HG03196 (cell line): ENCODE data around the gene RWDD4.
"Not testable (repeated sequence)": the region's sequence is repeated elsewhere in the genome, so short reads cannot be mapped to it uniquely, and the experiment has no call there.

Experiments
- ATAC-seq: cut with Tn5 transposase; IDR thresholded peaks from one replicate; pipeline ENCODE4 v1.9.1; 2021; ENCODE audit not compliant: unreplicated experiment

The RWDD4 gene

GRCh38 chr4:183636503-183636902 is 22.5 kb downstream of the RWDD4 start:
- no peak for ATAC-seq

DNA sequence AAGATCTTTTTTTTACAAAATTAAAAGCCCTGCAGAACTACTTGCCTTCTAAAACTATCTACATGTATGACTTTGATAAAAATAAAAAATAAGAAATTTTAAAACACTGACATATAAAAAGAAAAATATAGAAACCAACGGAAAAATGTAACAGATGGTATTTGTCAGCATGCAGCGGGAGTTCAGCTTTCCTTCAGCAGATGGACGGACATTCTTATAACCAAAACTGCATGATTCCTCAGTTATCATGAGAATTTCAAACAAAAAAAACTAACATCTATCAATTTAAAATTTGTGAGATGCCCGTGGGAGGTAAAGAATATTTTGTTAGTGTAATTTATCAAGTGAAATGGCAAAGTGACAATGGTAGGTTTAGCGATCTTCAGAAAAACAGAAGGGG is 23.2 kb downstream of the RWDD4 start:
- no peak for ATAC-seq

DNA sequence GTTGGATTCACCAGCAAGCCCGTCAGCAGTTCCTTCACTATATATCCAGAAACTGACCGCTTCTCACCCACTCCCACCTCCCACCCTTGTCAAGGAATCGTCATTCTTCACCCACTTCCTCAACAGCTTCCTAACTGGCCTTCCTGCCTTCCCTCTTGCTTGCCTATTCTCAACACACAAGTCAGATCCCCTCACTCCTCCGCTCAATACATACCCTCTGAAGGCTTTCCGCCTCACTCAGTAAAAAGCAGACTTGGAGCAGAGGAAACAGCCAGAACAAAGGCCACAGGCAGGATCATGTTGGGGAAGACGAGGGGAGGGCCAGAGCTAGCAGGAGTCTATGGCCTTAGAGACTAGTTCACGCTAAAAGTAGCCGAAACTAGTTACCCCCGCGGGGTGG is 23.7 kb downstream of the RWDD4 start:
- no peak for ATAC-seq

DNA sequence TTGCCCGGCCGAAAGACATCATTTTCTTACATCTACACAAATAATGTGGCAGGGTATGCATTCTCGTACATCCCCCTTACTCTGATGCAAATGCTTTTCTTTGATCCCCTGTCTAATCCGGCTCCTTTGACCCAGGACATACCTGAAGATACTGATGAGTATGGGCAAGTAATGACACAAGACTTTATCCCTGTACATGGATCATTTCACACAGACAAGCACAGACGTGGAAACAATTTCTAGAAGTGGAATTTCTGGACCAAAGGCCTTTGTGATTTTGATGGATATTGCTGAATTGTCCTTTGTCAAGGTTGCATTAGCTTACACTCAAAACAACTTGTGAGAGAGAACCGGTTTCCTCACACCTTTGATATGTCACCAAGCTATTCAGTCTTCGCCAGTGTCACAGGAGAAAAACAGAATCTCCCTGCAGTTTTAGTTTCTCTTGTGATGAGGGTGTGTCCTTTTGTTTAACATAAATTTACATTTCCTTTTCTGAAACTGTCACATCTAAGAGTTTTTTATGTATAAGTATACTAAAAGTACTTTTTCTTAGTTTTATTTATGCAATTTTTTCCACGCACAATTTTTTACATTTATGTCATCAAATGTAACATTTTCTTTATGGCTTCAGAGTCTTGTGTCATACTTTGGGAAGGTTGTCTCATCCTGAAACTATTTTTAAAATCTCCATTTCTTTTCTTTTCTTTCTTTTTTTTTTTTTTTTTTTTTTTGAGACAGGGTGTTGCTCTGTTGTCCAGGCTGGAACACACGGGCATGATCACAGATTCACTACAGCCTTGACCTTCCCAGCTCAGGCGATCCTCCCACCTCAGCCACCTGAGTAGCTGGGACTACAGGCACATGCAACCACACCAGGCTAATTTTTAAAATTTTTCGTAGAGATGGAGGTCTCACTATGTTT is 25.2 kb downstream of the RWDD4 start:
- no peak for ATAC-seq

DNA sequence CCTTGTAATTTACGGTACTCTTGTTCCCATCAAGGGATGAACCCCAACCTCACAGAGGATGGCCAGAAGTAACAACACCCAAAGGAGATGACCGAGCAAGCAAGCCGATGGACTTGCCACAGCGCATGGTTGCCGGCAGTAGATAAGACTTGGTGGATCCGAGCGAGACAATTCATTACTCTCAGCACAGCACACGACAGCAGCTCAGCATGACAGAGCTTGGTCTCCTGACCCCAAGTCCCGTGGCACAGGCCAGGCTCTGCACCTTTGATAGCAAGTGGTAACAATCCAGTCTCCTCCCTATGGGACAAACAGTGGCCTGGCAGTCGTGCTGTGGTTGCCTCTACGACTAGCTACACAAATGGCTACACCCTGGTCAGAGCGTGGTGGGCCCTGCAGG is 26.3 kb downstream of the RWDD4 start:
- ATAC-seq, result no peak

DNA sequence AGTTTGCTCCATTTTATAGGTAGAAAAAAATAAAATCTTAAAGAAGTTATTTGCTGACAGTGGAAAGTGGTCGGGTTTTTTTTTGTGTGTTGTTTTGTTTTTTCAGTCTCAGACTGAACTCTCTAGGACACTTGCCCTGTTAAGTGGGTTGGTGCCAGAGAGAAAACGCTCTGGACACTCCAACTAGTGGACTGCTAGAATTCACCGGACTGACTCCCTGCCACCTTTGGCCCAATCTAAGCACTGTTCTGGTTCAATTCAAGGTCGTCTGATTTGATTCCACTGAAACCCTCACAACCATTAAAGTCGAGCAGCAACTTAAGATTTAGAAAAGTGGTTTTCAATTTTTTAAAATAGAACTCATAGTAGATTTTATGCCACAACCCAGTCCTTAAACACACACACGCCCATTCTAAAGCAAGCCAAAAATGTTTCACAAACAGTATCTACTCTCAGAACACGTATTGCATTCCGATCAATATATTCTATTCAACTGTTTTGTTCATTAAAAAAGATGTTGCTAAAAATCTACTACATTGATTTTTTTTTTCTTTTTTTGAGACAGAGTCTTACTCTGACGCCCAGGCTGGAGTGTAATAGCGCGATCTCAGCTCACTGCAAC is 27.3 kb downstream of the RWDD4 start:
- no peak for ATAC-seq

DNA sequence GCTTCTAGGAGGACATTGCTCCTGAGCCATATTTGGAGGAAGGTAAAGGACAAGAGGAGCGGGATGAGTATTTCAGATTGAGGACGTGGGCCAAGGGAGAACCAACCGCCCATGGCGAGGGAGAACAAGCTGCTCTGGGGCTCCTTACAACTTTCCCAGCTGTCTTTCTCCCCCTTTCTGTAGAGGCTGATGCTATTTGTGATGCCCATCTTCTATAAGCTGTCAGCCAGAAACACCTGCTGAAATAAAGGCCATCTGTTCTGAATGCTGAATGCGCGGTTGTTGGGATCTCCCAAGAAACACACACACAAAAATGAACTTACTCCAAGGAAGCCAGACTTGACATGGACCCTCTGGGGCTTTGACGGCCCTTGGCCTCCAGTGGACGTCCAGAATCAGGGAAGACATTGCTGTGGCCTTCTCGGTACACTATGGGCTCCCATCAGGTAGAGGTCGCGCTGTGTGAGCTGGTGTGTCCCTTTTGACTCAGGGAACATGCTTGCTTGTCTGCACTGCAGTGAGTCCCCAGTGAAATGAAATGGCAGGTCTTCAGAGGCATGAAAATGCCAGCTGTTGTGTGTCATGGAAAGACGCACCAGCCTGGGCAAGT is 30.9 kb downstream of the RWDD4 start:
- no peak for ATAC-seq

DNA sequence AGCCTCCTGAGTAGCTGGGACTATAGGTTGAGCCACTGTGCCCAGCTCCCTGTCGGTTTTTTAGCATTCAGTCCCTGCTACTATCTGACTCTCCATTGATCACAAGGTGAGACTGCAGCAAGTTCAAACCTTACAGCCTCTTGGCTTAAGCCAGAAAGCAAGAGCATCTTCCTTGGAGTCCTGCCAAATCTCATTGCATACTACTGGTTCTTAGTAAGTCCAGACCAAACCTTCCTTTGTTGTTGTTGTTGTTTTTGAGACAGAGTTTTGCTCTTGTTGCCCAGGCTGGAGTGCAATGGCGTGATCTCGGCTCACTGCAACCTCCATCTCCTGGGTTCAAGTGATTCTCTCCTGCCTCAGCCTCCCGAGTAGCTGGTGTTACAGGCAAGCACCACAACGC is 31.7 kb downstream of the RWDD4 start:
- ATAC-seq, result not testable (repeated sequence)

- no peak for ATAC-seq
Measured at GRCh38 chr4:183626168-183626567, 32.8 kb downstream of the RWDD4 start.

DNA sequence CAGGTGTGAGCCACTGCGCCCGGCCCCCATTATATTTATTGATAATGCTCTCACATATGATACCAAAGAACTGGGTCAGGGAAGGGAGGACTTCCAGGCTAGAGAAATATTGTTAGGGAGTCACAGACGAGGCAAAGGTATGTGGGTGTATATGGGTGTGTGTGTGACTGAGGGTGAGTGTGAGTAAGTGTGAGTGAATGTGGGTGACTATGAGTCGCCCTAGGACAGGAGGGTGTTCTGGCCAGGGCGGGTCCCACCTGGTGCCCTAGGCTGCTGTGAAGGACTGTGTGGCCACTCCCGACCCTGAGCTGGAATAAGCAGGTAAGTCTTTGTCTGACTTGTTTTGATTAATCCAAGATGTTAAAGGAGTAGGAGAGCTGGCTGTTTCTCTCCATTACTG is 34.4 kb downstream of the RWDD4 start:
- no peak for ATAC-seq

- no peak for ATAC-seq
Measured at GRCh38 chr4:183621875-183622274, 37.1 kb downstream of the RWDD4 start.

GRCh38 chr4:183620421-183620820 is 38.6 kb downstream of the RWDD4 start:
- no peak for ATAC-seq

DNA sequence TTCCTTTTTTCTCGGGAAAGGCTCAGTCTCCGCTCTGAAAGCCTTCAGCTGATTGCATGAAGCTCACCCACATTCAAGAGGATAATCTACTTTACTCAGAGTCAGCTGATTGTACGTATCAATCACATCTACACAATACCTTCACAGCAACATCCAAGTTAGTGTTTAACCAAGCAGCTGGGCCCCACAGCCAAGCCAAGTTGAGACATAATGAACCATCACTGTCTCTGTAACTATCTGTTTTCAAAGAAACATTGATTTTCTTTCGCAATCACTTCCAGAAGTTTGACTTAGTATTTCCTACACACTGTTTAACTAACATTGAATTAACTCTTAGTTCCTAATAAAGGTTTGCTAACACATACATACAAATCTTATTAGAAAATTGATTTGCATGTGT is 40.3 kb downstream of the RWDD4 start:
- ATAC-seq, result no peak

DNA sequence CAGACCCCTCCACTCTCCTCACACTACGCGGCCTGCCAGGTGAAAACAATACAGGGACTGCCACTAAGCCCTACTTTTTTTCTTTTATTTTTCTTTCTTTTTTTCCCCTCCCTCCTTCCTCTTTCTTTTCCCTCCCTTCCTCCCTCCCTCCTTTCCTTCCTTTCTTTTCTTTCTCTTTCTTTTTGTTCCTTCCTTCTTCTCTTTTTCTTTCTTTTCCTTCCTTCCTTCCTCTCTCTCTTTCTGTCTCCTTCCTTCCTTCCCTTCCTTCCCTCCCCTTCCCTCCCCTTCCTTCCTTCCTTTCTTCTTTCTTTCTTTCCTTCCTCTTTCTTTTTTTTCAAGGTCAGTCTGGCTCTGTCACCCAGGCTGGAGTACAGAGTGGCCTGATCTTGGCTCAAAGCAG is 41.9 kb downstream of the RWDD4 start:
- ATAC-seq, result no peak

DNA sequence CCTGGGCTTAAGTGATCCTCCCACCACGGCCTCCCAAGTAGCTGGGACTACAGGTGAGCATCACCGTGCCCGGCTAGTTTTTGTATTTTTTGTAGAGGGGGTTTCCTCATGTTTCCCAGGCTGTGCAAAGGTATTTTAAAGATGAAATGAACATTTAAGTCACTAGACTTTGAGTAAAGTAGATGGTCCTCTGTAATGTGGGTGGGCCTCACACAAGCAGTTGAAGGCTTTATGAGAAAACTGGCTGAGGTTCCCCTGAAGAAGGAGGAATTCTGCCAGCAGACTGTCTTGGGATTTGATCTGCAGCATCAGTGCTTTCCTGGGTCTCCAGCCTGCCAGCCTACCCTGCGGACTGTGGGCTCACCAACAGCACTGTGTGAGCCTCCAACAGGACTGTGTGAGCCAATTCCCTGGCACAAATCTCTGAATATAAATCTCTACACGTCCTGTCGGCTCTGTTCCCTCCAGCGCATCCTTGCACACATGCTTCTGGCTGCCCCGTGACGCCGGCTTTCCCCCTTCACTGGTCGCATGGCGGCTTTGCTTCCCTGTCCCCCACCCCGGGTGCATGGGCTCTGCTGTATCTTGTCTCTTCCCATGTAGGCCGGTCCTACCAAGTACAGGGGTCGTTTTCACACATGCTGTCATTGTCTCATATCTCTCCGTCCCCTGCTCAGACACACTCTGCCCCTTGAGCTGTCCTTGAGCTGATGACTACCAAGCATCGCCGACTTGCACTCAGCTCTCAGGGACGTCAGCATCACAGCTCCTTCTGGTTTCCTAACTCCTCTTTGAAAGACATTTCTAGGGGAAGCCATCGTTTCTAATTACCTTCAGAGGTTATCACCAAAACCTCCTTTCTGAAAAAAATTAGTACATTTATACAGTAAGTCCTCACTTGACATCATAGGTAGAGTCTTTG is 46.4 kb downstream of the RWDD4 start:
- ATAC-seq, result no peak

DNA sequence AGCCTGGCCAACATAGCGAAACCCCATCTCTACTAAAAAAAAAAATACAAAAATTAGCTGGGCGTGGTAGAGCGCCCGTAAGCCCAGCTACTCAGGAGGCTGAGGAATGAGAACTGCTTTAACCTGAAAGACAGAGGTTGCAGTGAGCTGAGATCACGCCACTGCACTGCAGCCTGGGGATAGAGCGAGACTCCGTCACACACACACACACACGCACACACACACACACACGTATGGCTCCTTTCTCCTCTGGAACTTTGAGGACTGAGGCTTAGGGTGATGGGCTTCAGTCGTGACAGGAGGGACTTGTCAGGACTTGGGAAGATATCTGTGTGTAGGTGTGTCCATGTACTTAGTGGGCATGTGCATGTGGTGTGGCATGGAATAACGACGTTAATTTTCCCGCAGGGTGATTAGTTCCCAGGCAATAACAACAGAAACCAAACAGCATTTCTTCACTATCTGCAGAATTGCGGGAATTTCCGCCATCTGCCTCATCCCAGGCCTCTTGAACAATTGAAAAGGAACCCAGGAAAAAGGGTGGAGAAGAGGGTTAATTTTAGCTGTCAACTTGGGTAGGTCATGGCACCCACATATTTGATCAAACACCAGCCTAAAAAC is 47.7 kb downstream of the RWDD4 start:
- no peak for ATAC-seq

DNA sequence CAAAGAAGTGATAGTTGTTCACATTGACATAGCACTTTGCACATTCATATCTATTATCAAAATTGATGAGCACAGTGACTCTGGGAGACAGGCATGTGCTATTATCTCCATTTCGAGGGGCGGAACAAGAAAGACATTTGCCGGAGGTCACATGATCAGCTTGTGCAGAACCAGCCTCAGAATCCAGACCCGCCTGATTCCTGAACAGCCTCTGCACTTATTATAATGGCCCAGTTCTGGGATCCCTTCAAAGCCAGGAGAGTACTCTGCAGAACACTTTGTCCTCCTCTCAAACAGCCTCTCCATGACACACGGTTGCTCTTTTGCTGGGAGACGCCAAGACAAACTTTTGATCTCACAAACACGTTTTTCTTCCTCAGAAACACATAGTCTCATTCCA is 48.4 kb downstream of the RWDD4 start:
- no peak for ATAC-seq

DNA sequence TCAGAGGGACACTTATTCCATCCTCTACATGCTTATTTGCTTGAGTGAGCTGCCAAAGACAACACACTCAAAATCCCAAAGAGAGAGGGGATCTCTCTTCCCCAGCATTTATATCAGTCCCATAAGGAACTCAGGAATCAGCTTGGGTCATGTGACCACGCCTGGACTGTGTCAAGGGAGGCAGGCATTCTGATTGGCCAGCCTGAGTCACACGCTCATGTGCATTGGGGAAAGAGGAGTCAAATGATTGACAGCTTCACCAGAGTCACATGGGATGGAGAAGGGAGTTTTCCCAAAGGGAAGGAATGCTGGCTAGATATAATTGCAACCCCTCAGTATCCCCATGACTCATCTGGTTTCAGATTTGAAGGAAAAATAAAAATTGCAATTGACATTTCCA is 49.0 kb downstream of the RWDD4 start:
- no peak for ATAC-seq

DNA sequence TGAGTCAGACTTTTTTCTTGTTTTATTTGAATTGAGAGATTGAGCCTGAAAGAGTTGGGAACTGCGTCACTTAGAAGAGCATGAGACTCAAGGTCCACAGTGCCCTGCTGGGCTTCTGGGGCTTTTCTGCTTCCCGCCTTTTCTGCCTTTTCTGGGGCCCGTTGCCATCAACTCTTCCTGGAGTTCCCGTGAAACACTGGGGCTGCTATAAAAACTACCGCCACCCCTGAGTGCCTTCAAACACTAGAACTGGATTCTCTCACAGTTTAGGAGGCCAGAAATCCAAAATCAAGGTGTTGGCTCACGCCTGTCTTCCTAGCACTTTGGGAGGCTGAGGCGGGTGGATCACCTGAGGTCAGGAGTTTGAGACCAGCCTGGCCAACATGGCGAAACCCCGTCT is 49.8 kb downstream of the RWDD4 start:
- ATAC-seq, result no peak

DNA sequence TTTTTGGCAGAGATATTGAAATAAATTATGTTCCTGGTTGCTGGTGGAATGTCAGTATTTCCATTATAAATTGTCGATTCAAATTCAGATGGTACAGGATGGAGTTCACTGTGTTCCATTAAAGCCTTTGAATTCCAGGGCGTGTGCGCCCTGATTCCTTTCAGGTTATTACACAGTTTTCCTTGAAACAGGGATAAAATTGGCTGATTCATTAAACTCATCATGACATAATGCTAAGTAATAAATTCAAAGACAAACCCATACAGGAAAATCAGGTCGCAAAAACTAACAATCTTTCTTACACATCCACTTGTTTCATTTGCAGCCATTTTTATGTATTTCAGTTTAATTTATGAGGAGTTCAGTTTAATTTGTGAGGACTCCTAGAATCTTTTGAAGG is 51.1 kb downstream of the RWDD4 start:
- ATAC-seq, result no peak

- ATAC-seq, result no peak
Measured at GRCh38 chr4:183602557-183603027, 56.4 kb downstream of the RWDD4 start.
